OCI-M1 (cell line): ENCODE measurements around the gene PRKCB.
"Not testable (repeated sequence)": the region's sequence is repeated elsewhere in the genome, so short reads cannot be mapped to it uniquely, and the experiment has no call there.

ENCODE experiments used
- DNase-seq: peaks from one replicate; lab custom pipeline; 2025; lab: John Stamatoyannopoulos, UW

The PRKCB gene

GRCh38 chr16:24135624-24136565 lies 300.1 kb downstream of the PRKCB start:
- DNase-seq = peak; percentile 93

GRCh38 chr16:24138024-24138423 lies 302.2 kb downstream of the PRKCB start:
- no peak for DNase-seq

GRCh38 chr16:24138575-24138974 lies 302.8 kb downstream of the PRKCB start:
- no peak for DNase-seq

GRCh38 chr16:24139282-24139681 lies 303.5 kb downstream of the PRKCB start:
- DNase-seq = no peak

GRCh38 chr16:24140730-24141129 lies 304.9 kb downstream of the PRKCB start:
- no peak for DNase-seq

GRCh38 chr16:24141466-24141865 lies 305.7 kb downstream of the PRKCB start:
- DNase-seq = no peak

- no peak for DNase-seq
Measured at GRCh38 chr16:24141917-24142316, 306.1 kb downstream of the PRKCB start.

- no peak for DNase-seq
Measured at GRCh38 chr16:24145927-24146326, 310.1 kb downstream of the PRKCB start.

- no peak for DNase-seq
Measured at GRCh38 chr16:24146518-24146917, 310.7 kb downstream of the PRKCB start.

GRCh38 chr16:24149102-24149501 lies 313.3 kb downstream of the PRKCB start:
- no peak for DNase-seq

- DNase-seq = no peak
Measured at GRCh38 chr16:24150282-24150681, 314.5 kb downstream of the PRKCB start.

- DNase-seq = no peak
Measured at GRCh38 chr16:24151482-24151939, 315.7 kb downstream of the PRKCB start.

GRCh38 chr16:24152048-24152447 lies 316.3 kb downstream of the PRKCB start:
- not testable (repeated sequence) for DNase-seq

- DNase-seq = no peak
Measured at GRCh38 chr16:24152826-24153225, 317.0 kb downstream of the PRKCB start.

- no peak for DNase-seq
Measured at GRCh38 chr16:24156777-24157176, 321.0 kb downstream of the PRKCB start.

- DNase-seq = no peak
Measured at GRCh38 chr16:24163935-24164334, 328.2 kb downstream of the PRKCB start.

- DNase-seq = no peak
Measured at GRCh38 chr16:24164416-24164815, 328.6 kb downstream of the PRKCB start.

GRCh38 chr16:24165273-24165672 lies 329.5 kb downstream of the PRKCB start:
- DNase-seq = no peak

- DNase-seq = no peak
Measured at GRCh38 chr16:24166661-24167528, 331.1 kb downstream of the PRKCB start.

GRCh38 chr16:24168856-24169255 lies 333.1 kb downstream of the PRKCB start:
- no peak for DNase-seq

- no peak for DNase-seq
Measured at GRCh38 chr16:24170407-24170806, 334.6 kb downstream of the PRKCB start.

- no peak for DNase-seq
Measured at GRCh38 chr16:24174504-24174903, 338.7 kb downstream of the PRKCB start.

GRCh38 chr16:24174957-24175356 lies 339.2 kb downstream of the PRKCB start:
- no peak for DNase-seq
